Left ventricle myocardium inferior (tissue), 1 donor: ENCODE data around the gene ALDH1B1. TPM values are rescaled to one million over a fixed set of nuclear protein-coding genes. Genes with fewer than 3 reads are reported as not detected.

Source experiments
- DNase-seq: peaks from one replicate; pipeline ENCODE4 v3.0.0-alpha.2; 2020
- H3K27ac ChIP-seq: fragments of 200-600 bp; replicated peaks from 2 replicates; pipeline ENCODE4 v1.8.0; 2021
- H3K27me3 ChIP-seq: fragments of 200-600 bp; 2 replicates; pipeline ENCODE4 v1.8.0; 2021; ENCODE audit warnings: low read depth
- H3K36me3 ChIP-seq: fragments of 200-600 bp; 2 replicates; pipeline ENCODE4 v1.8.0; 2021
- H3K4me1 ChIP-seq: fragments of 200-600 bp; 2 replicates; pipeline ENCODE4 v1.8.0; 2021
- H3K4me3 ChIP-seq: fragments of 200-600 bp; 2 replicates; pipeline ENCODE4 v1.8.0; 2021; ENCODE audit warnings: mild to moderate bottlenecking, moderate library complexity
- H3K9me3 ChIP-seq: fragments of 200-600 bp; replicated peaks from 2 replicates; pipeline ENCODE4 v1.8.0; 2021
- CTCF ChIP-seq: fragments of 200-600 bp; IDR thresholded peaks from 2 replicates; pipeline ENCODE4 v1.8.0; 2021; ENCODE audit warnings: antibody characterized with exemption, mild to moderate bottlenecking, borderline replicate concordance
- intact Hi-C: fragments of 100-400 bp; cut with micrococcal nuclease; formaldehyde crosslinking; loops from one replicate; pipeline ENCODE4 v1.11.0; 2022
- total RNA-seq: library from RNA; stranded (reverse); fragmentation: NEBNext Ultra II Directional; extraction: Animal tissue kit (Norgen Biotek cat#: 25700); gene quantifications from one replicate; pipeline ENCODE4 v1.2.1, GENCODE V29; 2021
- donor health status: DM: no; HTN: yes; CAD: no; lungs with severe emphysema.

The ALDH1B1 gene
- total RNA-seq, 1 donor from 2014 or later: 21.6 TPM

- no peaks in the 10 kb centered on the region for H3K36me3 ChIP-seq
- H3K27me3 ChIP-seq: peaks cover 4% of the 10 kb centered on the region
- no peaks in the 10 kb centered on the region for H3K9me3 ChIP-seq
- H3K27ac ChIP-seq: no peak overlapping the region
- no peak overlapping the region for H3K4me3 ChIP-seq
- no peak for TF ChIP-seq CTCF
- intact Hi-C loops: no loop called here
- no peaks in the 10 kb centered on the region for H3K4me1 ChIP-seq
- DNase-seq: no peak
Observed at GRCh38 chr9:38363589-38363925, 28.9 kb upstream of the ALDH1B1 start.

GRCh38 chr9:38367898-38368297 is 24.6 kb upstream of the ALDH1B1 start:
- Histone ChIP-seq H3K4me3 (no peak overlapping the region), H3K9me3 (no peaks in the 10 kb centered on the region), H3K27ac (no peak overlapping the region), H3K36me3 (no peaks in the 10 kb centered on the region), H3K4me1 (no peaks in the 10 kb centered on the region), H3K27me3 (peaks cover 28% of the 10 kb centered on the region)
- TF ChIP-seq CTCF: no peak
- intact Hi-C loops: loop anchor here (5.0 kb wide), 1 partner anchor 456 kb away; no protein-coding TSS in a partner anchor
- no peak for DNase-seq

- no peak overlapping the region for H3K4me3 ChIP-seq
- no peak for TF ChIP-seq CTCF
- H3K36me3 ChIP-seq: no peaks in the 10 kb centered on the region
- H3K27me3 ChIP-seq: peaks cover 28% of the 10 kb centered on the region
- no peak overlapping the region for H3K27ac ChIP-seq
- no peak for DNase-seq
- intact Hi-C loops: loop anchor here (5.0 kb wide), 1 partner anchor 456 kb away; no protein-coding TSS in a partner anchor
- no peaks in the 10 kb centered on the region for H3K4me1 ChIP-seq
- H3K9me3 ChIP-seq: no peaks in the 10 kb centered on the region
Observed at GRCh38 chr9:38368731-38369130, 23.8 kb upstream of the ALDH1B1 start.

- Histone ChIP-seq H3K9me3 (no peaks in the 10 kb centered on the region), H3K36me3 (no peaks in the 10 kb centered on the region), H3K4me1 (no peaks in the 10 kb centered on the region), H3K27me3 (peaks cover 24% of the 10 kb centered on the region), H3K27ac (no peak overlapping the region), H3K4me3 (no peak overlapping the region)
- no peak for TF ChIP-seq CTCF
- intact Hi-C loops: no loop called here
- no peak for DNase-seq
Observed at GRCh38 chr9:38370176-38370575, 22.3 kb upstream of the ALDH1B1 start.

DNA sequence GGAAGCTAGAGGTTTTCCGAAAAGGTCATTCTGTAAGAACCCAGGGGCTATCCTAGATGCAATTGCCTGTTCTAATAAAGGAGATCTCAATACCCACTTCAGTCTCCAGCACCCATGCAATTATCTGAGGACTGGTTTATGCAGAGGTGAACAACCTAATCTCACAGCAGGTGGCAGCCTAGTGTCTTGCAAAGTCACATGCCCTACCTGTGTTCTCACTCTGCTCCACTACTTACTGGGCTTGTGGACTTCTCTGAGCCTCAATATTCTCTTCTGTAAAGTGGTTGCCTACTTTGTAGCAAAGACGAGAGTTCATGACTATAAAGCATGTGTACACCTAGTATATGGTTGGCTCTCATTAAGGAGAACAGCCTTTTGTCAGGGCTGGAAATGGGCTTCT is 21.0 kb upstream of the ALDH1B1 start:
- Histone ChIP-seq H3K9me3 (no peaks in the 10 kb centered on the region), H3K27ac (no peak overlapping the region), H3K36me3 (no peaks in the 10 kb centered on the region), H3K27me3 (peaks cover 24% of the 10 kb centered on the region), H3K4me1 (no peaks in the 10 kb centered on the region), H3K4me3 (no peak overlapping the region)
- TF ChIP-seq CTCF: peak; percentile 26
- intact Hi-C loops: no loop called here
- no peak for DNase-seq
